A673 (cell line): ENCODE measurements around the gene TNFRSF25.

Experiments used
- CTCF ChIP-seq: fragments of 300-800, 200-600 bp; sonication (generic); conservative IDR thresholded peaks from 2 replicates; pipeline ENCODE4 v1.5.1; 2017; ENCODE audit warnings: low read depth, mild to moderate bottlenecking, antibody characterized with exemption, low read length, moderate library complexity, mixed read lengths
- EZH2 ChIP-seq: fragments of 200-600 bp; sonication (generic); IDR thresholded peaks from 2 replicates; pipeline ENCODE4 v1.6.1; 2017; ENCODE audit warnings: borderline replicate concordance, low read depth, mild to moderate bottlenecking, mixed read lengths, antibody characterized with exemption, low read length; ENCODE audit not compliant: poor library complexity, severe bottlenecking

GRCh38 chr1:6461051-6461530, 4.9 kb downstream of the TNFRSF25 start:
- TF ChIP-seq CTCF: no peak
- TF ChIP-seq EZH2: no peak
